Suprapubic skin (tissue), 4 donors: ENCODE measurements around the gene GPR45. TPM values are rescaled to one million over a fixed set of nuclear protein-coding genes. Genes with fewer than 3 reads are reported as not detected.

ENCODE experiments used
- DNase-seq, 2 donors: peaks; one replicate each; pipeline ENCODE4 v3.0.0-alpha.2; 2019; ENCODE audit warnings: low spot score in 2 of 2
- H3K27ac ChIP-seq: fragments of 200-600 bp; sonication (generic); one replicate; pipeline ENCODE4 v1.5.1; 2019
- H3K27me3 ChIP-seq: fragments of 200-600 bp; sonication (generic); one replicate; pipeline ENCODE4 v1.5.1; 2019
- H3K36me3 ChIP-seq: fragments of 200-600 bp; sonication (generic); one replicate; pipeline ENCODE4 v1.5.1; 2019
- H3K4me1 ChIP-seq: fragments of 200-600 bp; sonication (generic); one replicate; pipeline ENCODE4 v1.5.1; 2019
- H3K4me3 ChIP-seq: fragments of 200-600 bp; sonication (generic); one replicate; pipeline ENCODE4 v1.5.1; 2019; ENCODE audit warnings: mild to moderate bottlenecking
- H3K9me3 ChIP-seq: fragments of 200-600 bp; sonication (generic); one replicate; pipeline ENCODE4 v1.5.1; 2019
- CTCF ChIP-seq, 2 donors: fragments of 200-600 bp in 1 of 2; fragments of 450-650 bp in 1 of 2; sonication (generic) in 1 of 2; IDR thresholded peaks; one replicate each; pipeline ENCODE4 v1.5.1; 2016 to 2019; ENCODE audit warnings: antibody characterized with exemption in 2 of 2, mild to moderate bottlenecking in 1 of 2, moderate library complexity in 1 of 2
- EP300 ChIP-seq: sonication (generic); formaldehyde crosslinking; IDR thresholded peaks from one replicate; pipeline ENCODE4 v1.6.1; 2017; ENCODE audit warnings: antibody characterized with exemption
- POLR2A ChIP-seq, 2 donors: fragments of 450-650 bp; IDR thresholded peaks; one replicate each; pipeline ENCODE4 v1.6.1; 2017; ENCODE audit warnings: antibody characterized with exemption in 2 of 2, mild to moderate bottlenecking in 2 of 2, moderate library complexity in 2 of 2
- POLR2AphosphoS5 ChIP-seq, 3 donors: sonication (generic); formaldehyde crosslinking; IDR thresholded peaks; one replicate each; pipeline ENCODE4 v1.6.1; 2017; ENCODE audit warnings: antibody characterized with exemption in 3 of 3
- WGBS: methylation state at CpG from one replicate; pipeline ENCODE4 v1.1.5; 2018; 5-methylcytosine and 5-hydroxymethylcytosine counted together
- total RNA-seq, 4 donors: library from RNA; depleted of rRNA; stranded (reverse); fragments of >200 nt; gene quantifications; one replicate each; pipeline ENCODE4 v1.1.0, GENCODE V29; 2016

GPR45 gene
- total RNA-seq, 4 donors from 2014 or later: not detected

GRCh38 chr2:105255979-105256378, 14.4 kb downstream of the GPR45 start:
- 94% methylated on average over 2 of the region's 2 CpGs for WGBS
- TF ChIP-seq POLR2AphosphoS5 (IDR thresholded peaks at IDR 0.05) (no peak), POLR2A (IDR thresholded peaks at IDR 0.05) (no peak), EP300 (no peak), CTCF (IDR thresholded peaks at IDR 0.05) (no peak)

DNA sequence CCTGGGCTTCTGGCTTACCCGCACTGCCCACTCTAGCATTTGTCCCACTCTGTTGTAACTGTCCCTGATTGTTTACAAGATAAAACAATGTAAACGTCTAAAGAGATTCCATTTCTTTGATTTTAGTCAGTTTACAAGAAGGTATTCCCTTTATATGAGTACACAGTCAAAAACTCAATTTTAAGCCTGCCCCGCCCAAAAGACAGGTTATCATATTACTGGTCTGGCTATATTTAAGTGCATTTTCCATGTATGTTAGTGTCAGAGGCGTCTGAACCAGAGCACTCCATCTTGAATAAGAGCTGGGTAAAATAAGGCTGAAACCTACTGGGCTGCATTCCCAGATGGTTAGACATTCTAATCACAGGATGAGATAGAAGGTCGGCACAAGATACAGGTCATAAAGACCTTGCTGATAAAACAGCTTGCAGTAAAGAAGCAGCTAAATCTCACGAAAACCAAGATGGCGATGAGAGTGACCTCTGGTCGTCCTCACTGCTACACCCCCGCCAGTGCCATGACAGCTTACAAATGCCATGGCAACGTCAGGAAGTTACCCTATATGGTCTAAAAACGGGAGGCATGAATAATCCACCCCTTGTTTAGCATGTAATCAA, 15.0 kb downstream of the GPR45 start:
- Histone ChIP-seq H3K9me3 (no peaks in the 10 kb centered on the region), H3K36me3 (no peaks in the 10 kb centered on the region)
- 74% methylated on average over 11 of the region's 11 CpGs for WGBS

More at GRCh38 chr2:105255979-105256378, 14.4 kb downstream of the GPR45 start:
- H3K9me3 ChIP-seq: no peaks in the 10 kb centered on the region
- H3K4me3 ChIP-seq: no peak overlapping the region
- no peaks in the 10 kb centered on the region for H3K4me1 ChIP-seq
- H3K27me3 ChIP-seq: no peaks in the 10 kb centered on the region
- no peaks in the 10 kb centered on the region for H3K36me3 ChIP-seq
- no peak overlapping the region for H3K27ac ChIP-seq
- DNase-seq: no peak

DNA sequence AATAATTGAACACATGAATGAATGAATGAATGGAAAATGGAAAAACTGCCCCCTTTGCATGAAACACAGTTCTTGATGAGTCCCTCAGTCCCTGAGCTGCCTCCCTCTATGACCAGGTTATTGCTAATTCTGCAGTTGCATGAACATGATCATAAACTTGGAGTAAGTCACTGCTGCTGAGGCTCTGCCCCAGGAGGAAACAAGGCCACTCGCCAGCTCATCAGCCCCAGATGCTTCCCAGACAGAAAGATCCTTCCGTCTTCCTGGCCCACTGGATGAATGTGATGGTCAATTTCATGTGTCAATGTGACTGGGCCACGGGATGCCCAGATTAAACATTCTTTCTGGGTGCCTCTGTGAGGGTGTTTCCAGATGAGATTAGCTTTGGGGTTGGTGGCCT, 16.4 kb downstream of the GPR45 start:
- 90% methylated on average over 3 of the region's 3 CpGs for WGBS
- H3K36me3 ChIP-seq: no peaks in the 10 kb centered on the region
- no peaks in the 10 kb centered on the region for H3K27me3 ChIP-seq
- H3K9me3 ChIP-seq: no peaks in the 10 kb centered on the region
- no peak for DNase-seq
- H3K4me3 ChIP-seq: no peak overlapping the region
- no peaks in the 10 kb centered on the region for H3K4me1 ChIP-seq
- TF ChIP-seq CTCF (IDR thresholded peaks at IDR 0.05): no peak
- no peak for TF ChIP-seq EP300
- no peak for TF ChIP-seq POLR2A (IDR thresholded peaks at IDR 0.05)
- TF ChIP-seq POLR2AphosphoS5 (IDR thresholded peaks at IDR 0.05): no peak
- H3K27ac ChIP-seq: no peak overlapping the region

More for the DNA sequence above, 15.0 kb downstream of the GPR45 start:
- Histone ChIP-seq H3K4me3 (no peak overlapping the region), H3K27ac (no peak overlapping the region), H3K4me1 (no peaks in the 10 kb centered on the region), H3K27me3 (no peaks in the 10 kb centered on the region)
- TF ChIP-seq POLR2AphosphoS5 (IDR thresholded peaks at IDR 0.05) (no peak), CTCF (IDR thresholded peaks at IDR 0.05) (no peak), EP300 (no peak), POLR2A (IDR thresholded peaks at IDR 0.05) (no peak)
- no peak for DNase-seq

GRCh38 chr2:105258835-105259350, 17.4 kb downstream of the GPR45 start:
- TF ChIP-seq EP300 (no peak), POLR2AphosphoS5 (IDR thresholded peaks at IDR 0.05) (no peak), CTCF (IDR thresholded peaks at IDR 0.05) (no peak), POLR2A (IDR thresholded peaks at IDR 0.05) (no peak)
- no peak overlapping the region for H3K4me3 ChIP-seq
- no peaks in the 10 kb centered on the region for H3K4me1 ChIP-seq
- no peaks in the 10 kb centered on the region for H3K27me3 ChIP-seq
- H3K9me3 ChIP-seq: no peaks in the 10 kb centered on the region
- DNase-seq: no peak
- no peak overlapping the region for H3K27ac ChIP-seq
- H3K36me3 ChIP-seq: peaks cover 5% of the 10 kb centered on the region
- WGBS: 63% methylated on average over 9 of the region's 10 CpGs

DNA sequence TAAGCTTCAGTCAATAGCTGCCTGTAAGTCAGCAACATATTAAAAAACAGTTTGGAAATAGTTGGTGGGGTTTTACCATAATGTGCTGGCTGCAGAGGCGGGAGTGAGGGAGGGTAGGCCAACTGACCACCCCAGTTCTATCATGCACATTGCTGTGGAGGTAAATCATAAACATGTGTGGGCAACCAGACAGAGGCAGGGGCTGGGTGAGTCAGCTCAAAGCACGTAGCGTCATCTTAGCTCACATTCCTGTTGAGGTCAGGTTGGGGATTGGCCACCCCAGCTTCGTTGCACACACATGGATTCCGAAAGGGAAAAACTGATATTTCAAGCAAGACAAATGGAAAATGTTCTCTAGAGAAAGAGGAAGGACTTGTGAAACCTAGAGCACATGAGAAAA, 19.5 kb downstream of the GPR45 start:
- Histone ChIP-seq H3K4me3 (no peak overlapping the region), H3K4me1 (no peaks in the 10 kb centered on the region), H3K9me3 (no peaks in the 10 kb centered on the region), H3K27me3 (no peaks in the 10 kb centered on the region), H3K36me3 (peaks cover 14% of the 10 kb centered on the region), H3K27ac (no peak overlapping the region)
- no peak for TF ChIP-seq EP300
- no peak for TF ChIP-seq POLR2AphosphoS5 (IDR thresholded peaks at IDR 0.05)
- no peak for TF ChIP-seq CTCF (IDR thresholded peaks at IDR 0.05)
- TF ChIP-seq POLR2A (IDR thresholded peaks at IDR 0.05): no peak
- WGBS: 61% methylated on average over 5 of the region's 5 CpGs
- no peak for DNase-seq
